Retinal pigment epithelial cell (primary cell): ENCODE results near the gene SRGAP1.
"Not testable (repeated sequence)": the region's sequence is repeated elsewhere in the genome, so short reads cannot be mapped to it uniquely, and the experiment has no call there.

ENCODE experiments used
- DNase-seq: peaks from one replicate; pipeline ENCODE4 v3.0.0-alpha.2; 2010; ENCODE audit warnings: low read depth
- H3K4me3 ChIP-seq: 2 replicates; pipeline ENCODE4 v1.5.1; 2011; ENCODE audit warnings: mild to moderate bottlenecking, low read length, control low read depth, moderate library complexity
- TF ChIP-seq, protein P1 (sequence below): conservative IDR thresholded peaks from 2 replicates; pipeline ENCODE4 v1.5.1; 2011; ENCODE audit warnings: low read depth, low read length, control low read depth, inconsistent platforms

The SRGAP1 gene

DNA sequence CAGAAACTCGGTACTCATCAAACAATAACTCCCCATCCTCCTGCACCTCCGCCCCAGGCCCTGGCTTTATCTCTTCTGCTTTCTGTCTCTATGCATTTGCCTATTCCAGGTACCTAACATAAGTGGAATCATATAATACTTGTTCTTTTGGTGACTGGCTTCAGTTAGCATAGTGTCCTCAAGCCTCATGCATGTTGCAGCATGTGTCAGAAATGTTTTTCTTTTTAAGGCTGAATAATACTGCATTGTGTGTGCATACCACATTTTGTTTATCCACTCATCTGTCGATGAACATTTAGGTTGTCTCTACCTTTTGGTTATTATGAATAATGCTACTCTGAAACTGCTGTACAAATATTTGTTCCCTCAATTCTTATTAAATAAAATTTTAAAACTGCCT lies 260.5 kb downstream of the SRGAP1 start:
- TF ChIP-seq, protein P1, sequence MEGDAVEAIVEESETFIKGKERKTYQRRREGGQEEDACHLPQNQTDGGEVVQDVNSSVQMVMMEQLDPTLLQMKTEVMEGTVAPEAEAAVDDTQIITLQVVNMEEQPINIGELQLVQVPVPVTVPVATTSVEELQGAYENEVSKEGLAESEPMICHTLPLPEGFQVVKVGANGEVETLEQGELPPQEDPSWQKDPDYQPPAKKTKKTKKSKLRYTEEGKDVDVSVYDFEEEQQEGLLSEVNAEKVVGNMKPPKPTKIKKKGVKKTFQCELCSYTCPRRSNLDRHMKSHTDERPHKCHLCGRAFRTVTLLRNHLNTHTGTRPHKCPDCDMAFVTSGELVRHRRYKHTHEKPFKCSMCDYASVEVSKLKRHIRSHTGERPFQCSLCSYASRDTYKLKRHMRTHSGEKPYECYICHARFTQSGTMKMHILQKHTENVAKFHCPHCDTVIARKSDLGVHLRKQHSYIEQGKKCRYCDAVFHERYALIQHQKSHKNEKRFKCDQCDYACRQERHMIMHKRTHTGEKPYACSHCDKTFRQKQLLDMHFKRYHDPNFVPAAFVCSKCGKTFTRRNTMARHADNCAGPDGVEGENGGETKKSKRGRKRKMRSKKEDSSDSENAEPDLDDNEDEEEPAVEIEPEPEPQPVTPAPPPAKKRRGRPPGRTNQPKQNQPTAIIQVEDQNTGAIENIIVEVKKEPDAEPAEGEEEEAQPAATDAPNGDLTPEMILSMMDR = no peak
- no peak for DNase-seq

DNA sequence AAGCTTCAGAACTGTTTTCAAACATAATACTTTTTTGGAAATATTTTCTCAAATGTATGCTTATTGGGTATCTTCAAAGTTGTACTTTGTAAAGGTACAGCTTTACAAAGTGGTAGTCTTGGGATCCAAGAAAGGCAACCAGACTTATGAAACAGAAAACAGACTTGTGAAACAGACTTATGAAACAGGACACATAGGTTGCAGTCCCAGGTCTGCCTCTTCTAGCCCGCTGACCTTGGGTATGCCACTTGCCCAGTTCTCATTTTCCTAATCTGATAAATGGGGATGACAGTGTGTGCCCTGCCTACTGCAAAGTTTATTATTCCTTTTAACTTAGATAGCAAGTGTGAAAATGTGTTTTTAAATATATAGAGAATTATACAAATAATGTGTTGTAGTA lies 263.3 kb downstream of the SRGAP1 start:
- H3K4me3 ChIP-seq = no peak overlapping the region
- TF ChIP-seq, protein P1 = no peak
- DNase-seq = no peak

More for the DNA sequence above, 260.5 kb downstream of the SRGAP1 start:
- no peak overlapping the region for H3K4me3 ChIP-seq

DNA sequence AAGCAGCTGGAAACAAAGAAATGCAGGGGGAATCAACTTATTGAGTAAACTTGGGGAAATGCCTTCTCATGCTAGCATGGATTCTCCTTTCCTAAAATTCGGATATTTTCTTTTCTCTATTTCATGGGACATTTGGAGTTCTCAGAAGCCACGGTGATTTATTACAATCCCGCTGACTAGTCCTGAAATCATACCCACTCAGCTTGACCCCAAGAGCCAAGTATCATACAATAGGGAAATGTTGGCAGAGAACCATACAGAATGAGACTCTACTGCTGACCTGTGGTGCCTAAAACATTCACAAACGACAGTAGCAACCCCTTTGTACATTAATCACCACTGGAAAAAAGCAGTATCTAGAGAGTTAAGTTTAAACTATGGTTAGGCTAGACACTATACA lies 265.2 kb downstream of the SRGAP1 start:
- TF ChIP-seq, protein P1 = no peak
- DNase-seq = no peak
- H3K4me3 ChIP-seq = no peak overlapping the region

DNA sequence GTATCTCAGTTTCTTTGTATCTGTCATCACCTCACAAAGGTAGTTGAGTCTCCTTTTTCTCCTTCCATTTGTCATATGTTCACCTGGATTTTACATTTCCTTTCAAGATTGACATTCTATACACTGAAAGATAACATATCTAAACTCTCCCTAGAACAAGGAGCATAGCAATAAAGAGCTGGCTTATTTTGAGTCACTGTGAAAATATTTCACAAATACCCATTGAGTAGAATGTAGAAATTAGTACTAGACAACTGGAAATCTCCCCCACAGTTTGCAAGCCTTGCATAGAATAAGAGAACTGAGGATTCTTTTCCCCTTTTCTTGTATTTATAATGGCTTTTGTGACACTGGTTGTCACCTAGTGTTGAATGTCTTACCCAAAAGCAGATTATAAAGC lies 266.4 kb downstream of the SRGAP1 start:
- no peak for DNase-seq
- TF ChIP-seq, protein P1 = no peak

DNA sequence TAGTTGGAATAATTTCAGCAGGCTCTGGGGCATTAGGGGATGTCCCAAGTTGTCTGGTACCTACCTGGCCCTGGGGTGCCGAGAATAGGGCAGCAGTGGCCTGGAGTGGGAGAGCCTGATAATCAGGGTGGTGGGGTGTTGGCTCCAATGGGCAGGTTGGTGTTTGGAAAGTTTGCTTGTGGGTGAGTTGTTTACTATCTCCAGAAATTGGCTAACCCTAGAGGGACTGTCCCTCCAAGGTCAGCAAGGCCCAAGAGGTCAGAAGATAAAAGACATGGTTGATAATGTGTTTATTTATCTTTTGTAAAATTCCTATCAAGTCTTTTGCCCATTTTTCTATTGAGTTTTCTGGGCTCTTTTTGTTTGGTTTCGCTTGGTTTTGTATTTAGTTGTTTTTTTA lies 272.5 kb downstream of the SRGAP1 start:
- TF ChIP-seq, protein P1 = no peak
- H3K4me3 ChIP-seq = no peak overlapping the region
- DNase-seq = no peak

More for the DNA sequence above, 266.4 kb downstream of the SRGAP1 start:
- H3K4me3 ChIP-seq = no peak overlapping the region

DNA sequence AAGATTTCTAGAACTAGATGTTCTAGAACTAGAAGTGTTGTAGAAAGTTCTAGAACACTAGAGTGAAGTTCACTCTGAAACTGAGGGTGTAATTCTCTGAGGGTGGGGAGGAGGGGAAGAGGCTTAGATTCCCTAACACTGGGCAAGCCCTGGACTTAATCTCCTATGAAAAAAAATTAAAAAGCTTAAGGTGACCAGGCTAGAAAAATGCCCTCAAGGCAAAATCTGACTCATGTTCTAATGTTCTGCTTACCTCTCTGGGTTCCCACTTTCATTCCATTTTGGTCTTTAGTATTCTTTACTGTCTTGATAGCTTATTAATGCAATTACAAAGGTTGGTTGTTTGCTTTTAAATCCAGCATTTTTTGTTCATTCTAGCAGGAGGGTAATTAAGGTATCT lies 276.1 kb downstream of the SRGAP1 start:
- no peak for DNase-seq
- no peak overlapping the region for H3K4me3 ChIP-seq
- TF ChIP-seq, protein P1 = no peak

DNA sequence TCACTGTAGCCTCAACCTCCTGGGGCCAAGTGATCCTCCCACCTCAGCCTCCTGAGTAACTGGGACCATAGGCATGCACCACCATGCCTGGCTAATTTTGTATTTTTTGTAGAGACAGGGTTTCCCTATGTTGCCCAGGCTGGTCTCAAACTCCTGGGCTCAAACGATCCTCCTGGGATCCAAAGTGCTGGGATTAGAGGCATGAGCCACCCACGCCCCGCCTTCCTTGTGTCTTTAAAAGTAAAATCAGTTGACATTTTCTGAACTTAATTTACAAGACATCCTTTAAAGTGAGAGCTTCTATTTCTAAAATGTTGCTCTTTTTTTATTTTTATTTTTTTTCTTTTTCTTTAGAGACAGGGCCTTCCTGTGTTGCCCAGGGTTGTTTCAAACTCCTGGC lies 276.6 kb downstream of the SRGAP1 start:
- not testable (repeated sequence) for DNase-seq, H3K4me3 ChIP-seq

DNA sequence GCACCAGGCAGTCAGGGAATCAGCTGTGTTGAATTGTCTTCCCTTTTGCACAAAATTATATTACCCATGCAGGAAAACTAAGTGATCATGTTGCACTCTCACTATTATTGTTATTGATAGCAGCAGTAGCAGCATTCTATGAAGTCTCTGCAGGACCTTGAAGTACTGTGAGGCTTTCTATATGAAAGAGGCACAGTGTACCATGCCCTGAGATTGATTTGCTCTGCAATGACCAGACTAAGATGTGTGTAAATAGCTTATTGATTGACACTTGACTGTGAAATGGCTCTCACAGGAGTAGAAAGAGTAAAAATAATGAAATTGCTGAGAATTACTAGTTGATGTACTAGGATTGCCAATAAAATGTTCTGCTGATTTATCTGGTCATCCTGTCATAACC lies 277.7 kb downstream of the SRGAP1 start:
- DNase-seq = no peak
- TF ChIP-seq, protein P1 = no peak
- no peak overlapping the region for H3K4me3 ChIP-seq
